Measurements from ENCODE around the gene CCDC146. TPM values are rescaled to one million over a fixed set of nuclear protein-coding genes. Genes with fewer than 3 reads are reported as not detected.
A peak's percentile ranks its signal among the peaks of the same experiment; 100 is the strongest.
"Not testable (repeated sequence)": the region's sequence is repeated elsewhere in the genome, so short reads cannot be mapped to it uniquely, and the experiment has no call there.

Gene CCDC146
- total RNA-seq, 6 donors from 2014 or later: 3.6 to 62.4 (median 18.7) TPM

DNA sequence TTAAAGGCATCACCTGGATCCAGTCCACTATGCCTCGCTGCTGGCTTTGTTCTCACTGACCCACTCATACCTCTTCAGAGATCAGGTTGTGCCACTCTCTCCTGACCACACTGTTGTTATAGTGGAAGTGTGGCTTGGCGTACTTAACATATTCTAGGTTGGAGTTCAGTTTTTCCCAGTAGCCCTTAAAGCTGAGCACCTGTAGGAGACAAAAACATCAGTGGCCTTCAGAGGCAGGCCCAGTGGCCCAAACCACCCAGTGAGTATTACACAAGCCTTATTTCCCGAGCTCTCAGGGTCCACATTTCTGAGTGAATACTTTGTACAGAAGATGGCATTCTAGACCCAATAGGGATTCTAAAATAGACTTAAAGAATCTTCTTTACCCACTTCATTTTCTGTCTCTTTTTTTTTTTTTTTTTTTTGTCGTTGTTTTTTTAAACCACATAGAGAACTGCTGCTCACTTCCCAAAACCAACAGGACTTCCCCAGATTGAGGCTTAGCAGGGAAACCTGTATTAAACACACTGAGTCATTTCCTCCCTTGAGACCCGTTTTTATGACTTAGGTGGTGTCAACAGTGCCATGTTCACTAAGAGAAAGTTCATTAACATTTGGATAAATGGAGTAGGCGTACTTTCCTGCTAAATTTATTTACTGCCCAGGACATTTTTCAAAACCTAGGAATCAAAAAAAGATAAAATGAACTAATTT lies 207.9 kb downstream of the CCDC146 start:
- TF ChIP-seq, protein P1, sequence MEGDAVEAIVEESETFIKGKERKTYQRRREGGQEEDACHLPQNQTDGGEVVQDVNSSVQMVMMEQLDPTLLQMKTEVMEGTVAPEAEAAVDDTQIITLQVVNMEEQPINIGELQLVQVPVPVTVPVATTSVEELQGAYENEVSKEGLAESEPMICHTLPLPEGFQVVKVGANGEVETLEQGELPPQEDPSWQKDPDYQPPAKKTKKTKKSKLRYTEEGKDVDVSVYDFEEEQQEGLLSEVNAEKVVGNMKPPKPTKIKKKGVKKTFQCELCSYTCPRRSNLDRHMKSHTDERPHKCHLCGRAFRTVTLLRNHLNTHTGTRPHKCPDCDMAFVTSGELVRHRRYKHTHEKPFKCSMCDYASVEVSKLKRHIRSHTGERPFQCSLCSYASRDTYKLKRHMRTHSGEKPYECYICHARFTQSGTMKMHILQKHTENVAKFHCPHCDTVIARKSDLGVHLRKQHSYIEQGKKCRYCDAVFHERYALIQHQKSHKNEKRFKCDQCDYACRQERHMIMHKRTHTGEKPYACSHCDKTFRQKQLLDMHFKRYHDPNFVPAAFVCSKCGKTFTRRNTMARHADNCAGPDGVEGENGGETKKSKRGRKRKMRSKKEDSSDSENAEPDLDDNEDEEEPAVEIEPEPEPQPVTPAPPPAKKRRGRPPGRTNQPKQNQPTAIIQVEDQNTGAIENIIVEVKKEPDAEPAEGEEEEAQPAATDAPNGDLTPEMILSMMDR (IDR thresholded peaks at IDR 0.05): no peak
- TF ChIP-seq POLR2AphosphoS5 (IDR thresholded peaks at IDR 0.05): peak in 1 of 2 donors; percentile 37
- peak in 1 of 4 donors; percentile 87 for TF ChIP-seq EP300 (IDR thresholded peaks at IDR 0.05)
- TF ChIP-seq POLR2A (IDR thresholded peaks at IDR 0.05): no peak
- Histone ChIP-seq H3K4me3 (no peak overlapping the region), H3K27me3 (no peaks in the 10 kb centered on the region), H3K4me1 (peaks cover 42 to 48% (median 46%) of the 10 kb centered on the region in 4 donors), H3K36me3 (peaks cover 0 to 4% (median 0%) of the 10 kb centered on the region in 4 donors), H3K9me3 (no peaks in the 10 kb centered on the region), H3K27ac (peak overlapping the region in 2 of 4 donors; percentile 61 to 72)
- ATAC-seq (ENCODE audit: low FRiP score in 2 of 2) (peak; percentile 56 to 80), DNase-seq (peak in 1 of 2 donors; percentile 71)
- 46 to 59% methylated on average over 6 of the region's 6 CpGs for WGBS, 2 donors

DNA sequence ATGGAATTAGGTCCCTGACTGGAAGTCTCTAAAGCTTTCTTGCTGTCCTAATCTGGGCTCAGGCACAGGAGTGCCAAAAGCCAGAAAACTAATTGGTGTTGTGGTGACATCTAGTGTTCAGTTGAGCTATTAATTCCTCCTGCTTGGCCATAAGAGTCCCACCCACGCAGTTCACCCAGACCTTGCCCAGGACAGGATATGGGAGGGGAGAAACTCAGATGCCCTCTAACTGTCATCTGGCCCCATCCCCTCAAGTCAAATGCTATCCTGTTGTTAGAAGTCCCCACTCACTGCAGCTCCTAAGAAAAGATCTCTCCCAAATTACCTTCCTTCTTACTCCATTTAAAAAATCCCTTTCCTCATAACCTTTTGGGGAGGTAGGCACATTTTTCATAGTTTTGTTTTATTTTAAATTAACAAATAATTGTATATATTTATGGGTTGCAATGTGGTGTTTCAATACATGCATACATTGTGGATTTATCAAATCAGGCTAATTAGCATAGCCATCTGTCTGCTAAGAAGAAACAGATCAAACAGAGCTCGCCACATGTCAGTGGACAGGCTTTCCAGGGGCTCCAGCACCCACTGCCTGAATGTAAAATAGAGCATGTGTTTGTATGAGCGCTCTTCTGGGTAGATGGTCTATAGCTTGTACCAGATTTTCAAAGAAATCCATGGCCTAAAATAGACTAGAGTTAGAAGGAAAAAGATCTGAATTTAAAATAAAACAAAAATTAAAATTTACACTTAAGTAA lies 209.7 kb downstream of the CCDC146 start:
- DNase-seq (peak in 1 of 2 donors; percentile 70), ATAC-seq (ENCODE audit: low FRiP score in 2 of 2) (peak; percentile 87 to 93)
- TF ChIP-seq POLR2A (IDR thresholded peaks at IDR 0.05) (no peak), EP300 (IDR thresholded peaks at IDR 0.05) (no peak)
- TF ChIP-seq, protein P1 (IDR thresholded peaks at IDR 0.05): peak; percentile 64 to 85 (median 75)
- H3K27me3 ChIP-seq: no peaks in the 10 kb centered on the region
- H3K36me3 ChIP-seq: no peaks in the 10 kb centered on the region
- WGBS, 2 donors: 64 to 65% methylated on average over 3 of the region's 3 CpGs
- H3K4me3 ChIP-seq: no peak overlapping the region
- H3K27ac ChIP-seq: no peak overlapping the region
- H3K4me1 ChIP-seq: peaks cover 38 to 44% (median 42%) of the 10 kb centered on the region in 4 donors
- no peaks in the 10 kb centered on the region for H3K9me3 ChIP-seq

DNA sequence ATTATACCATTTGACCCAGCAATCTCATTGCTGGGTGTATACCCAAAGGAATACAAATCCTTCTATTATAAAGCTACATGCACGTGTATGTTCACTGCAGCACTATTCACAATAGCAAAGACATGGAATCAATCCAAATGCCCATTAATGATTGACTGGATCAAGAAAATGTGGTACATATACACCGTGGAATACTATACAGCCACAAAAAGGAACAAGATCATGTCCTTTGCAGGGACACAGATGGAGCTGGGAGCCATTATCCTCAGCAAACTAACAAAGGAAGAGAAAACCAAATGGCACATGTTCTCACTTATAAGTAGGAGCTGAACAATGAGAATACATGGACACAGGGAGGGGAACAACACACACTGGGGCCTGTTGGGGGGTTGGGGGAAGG lies 211.6 kb downstream of the CCDC146 start:
- not testable (repeated sequence) for H3K36me3 ChIP-seq; H3K27ac ChIP-seq; H3K27me3 ChIP-seq; ATAC-seq (ENCODE audit: low FRiP score in 2 of 2); H3K4me3 ChIP-seq; H3K9me3 ChIP-seq; DNase-seq
- WGBS, 2 donors: 94 to 96% methylated on average over 2 of the region's 2 CpGs
- peaks cover 37 to 45% (median 40%) of the 10 kb centered on the region in 4 donors for H3K4me1 ChIP-seq

DNA sequence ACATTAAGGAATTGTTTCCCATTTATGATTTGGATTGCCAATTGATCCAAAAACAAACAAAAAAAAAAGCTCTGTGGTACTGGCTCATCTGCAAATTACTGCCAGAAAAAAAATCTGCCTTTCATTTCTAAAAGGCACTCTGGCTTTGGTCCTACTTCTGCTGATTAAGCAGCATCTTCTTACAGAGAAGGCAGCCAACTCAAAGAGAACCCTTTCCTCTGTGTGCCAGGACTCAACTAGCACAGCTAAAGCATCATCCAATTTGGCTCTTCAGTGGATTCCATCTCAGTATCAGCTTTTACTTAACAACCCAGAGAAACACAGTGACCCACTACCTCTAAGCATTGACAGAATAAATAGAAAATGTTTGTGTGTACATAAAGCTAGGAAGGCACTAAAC lies 213.2 kb downstream of the CCDC146 start:
- no peaks in the 10 kb centered on the region for H3K36me3 ChIP-seq
- no peak overlapping the region for H3K4me3 ChIP-seq
- peaks cover 29 to 42% (median 35%) of the 10 kb centered on the region in 4 donors for H3K4me1 ChIP-seq
- no peaks in the 10 kb centered on the region for H3K27me3 ChIP-seq
- H3K27ac ChIP-seq: no peak overlapping the region
- ATAC-seq (ENCODE audit: low FRiP score in 2 of 2) (no peak), DNase-seq (no peak)
- no peaks in the 10 kb centered on the region for H3K9me3 ChIP-seq
- TF ChIP-seq POLR2A (IDR thresholded peaks at IDR 0.05) (no peak), EP300 (IDR thresholded peaks at IDR 0.05) (no peak)
- TF ChIP-seq, protein P1 (IDR thresholded peaks at IDR 0.05): no peak

DNA sequence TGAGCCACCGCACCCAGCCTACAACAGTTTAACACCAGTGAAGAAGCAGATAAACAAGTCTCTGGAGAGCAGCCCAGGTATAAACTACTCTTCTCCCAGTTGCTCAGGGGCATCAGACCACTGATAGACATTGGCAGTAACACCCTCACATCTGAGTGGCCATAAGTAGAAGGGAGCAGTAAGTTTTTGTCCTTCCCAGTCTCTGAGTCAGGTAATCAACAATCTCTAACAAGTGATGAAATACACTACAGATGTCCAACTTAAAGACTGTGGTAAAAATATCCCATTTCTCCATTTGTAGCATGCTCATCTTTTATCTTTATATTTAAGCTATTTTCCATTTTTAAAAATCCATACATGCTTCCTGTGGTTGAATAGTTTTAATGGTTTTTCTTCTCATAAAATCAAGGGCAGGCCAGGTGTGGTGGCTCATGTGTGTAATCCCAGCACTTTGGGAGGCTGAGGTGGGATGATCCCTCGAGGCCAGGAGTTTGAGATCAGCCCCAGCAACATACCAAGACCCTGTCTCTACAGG lies 215.1 kb downstream of the CCDC146 start:
- Histone ChIP-seq H3K27ac (peak overlapping the region in 3 of 4 donors; percentile 62 to 79 (median 78)), H3K36me3 (no peaks in the 10 kb centered on the region), H3K9me3 (no peaks in the 10 kb centered on the region), H3K4me1 (peaks cover 20 to 33% (median 23%) of the 10 kb centered on the region in 4 donors), H3K27me3 (no peaks in the 10 kb centered on the region), H3K4me3 (no peak overlapping the region)
- TF ChIP-seq POLR2A (IDR thresholded peaks at IDR 0.05) (no peak), EP300 (IDR thresholded peaks at IDR 0.05) (no peak)
- DNase-seq (no peak), ATAC-seq (ENCODE audit: low FRiP score in 2 of 2) (no peak)
- WGBS, 2 donors: 75 to 96% methylated on average over 2 of the region's 2 CpGs

Measured in upper lobe of left lung (tissue), 6 donors.